Activated CD4-positive, alpha-beta T cell treated with anti-CD3 and anti-CD28 coated beads, Interleukin-2, Interleukin-4, amounts not matched to agents 100 ng/mL and 50 ng/mL, durations not matched to agents 16 hours and 8 hours (primary cell): ENCODE measurements around the gene TAAR6.
"Not testable (repeated sequence)": the region's sequence is repeated elsewhere in the genome, so short reads cannot be mapped to it uniquely, and the experiment has no call there.

Source experiments
- DNase-seq: peaks from one replicate; pipeline ENCODE4 v3.0.0-alpha.2; 2020; ENCODE audit warnings: low spot score

TAAR6 gene

DNA sequence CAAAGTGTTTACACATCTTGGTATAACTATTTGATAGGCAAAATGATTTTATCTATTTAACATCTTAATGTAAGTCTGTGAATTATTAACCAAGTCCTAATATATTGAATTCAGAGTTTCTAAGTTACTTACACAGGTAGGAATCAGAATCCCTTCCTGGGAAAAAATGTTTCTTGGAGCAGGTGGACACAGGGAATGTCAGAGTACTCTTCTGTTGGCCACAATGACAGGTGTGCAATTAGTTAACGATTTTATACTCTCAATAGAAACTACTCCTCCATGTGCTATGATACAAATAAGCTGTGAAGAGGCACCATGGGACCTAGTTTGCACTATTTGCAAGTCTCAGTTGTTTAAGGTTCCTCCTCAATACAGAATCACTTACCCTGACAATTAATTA is 20.2 kb downstream of the TAAR6 start:
- no peak for DNase-seq

DNA sequence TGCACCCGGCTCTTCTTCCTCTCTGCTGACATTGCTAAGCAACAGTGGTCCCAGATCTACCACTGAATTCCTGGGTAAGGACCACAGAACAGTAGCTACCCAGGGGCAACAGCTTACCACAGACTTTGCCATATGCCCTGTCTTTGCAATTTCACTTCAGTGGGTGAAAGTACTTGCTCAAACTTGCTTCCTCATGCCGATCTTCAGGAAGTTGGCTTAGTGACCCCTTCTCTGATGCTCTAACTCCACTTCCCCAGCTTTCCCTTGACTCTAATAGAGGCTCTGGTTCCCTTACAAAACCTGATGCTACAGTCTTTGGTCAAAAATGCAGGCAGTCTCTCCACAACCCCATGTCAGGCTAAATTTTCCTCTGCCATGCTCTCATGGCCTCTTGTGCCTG is 22.7 kb downstream of the TAAR6 start:
- no peak for DNase-seq

DNA sequence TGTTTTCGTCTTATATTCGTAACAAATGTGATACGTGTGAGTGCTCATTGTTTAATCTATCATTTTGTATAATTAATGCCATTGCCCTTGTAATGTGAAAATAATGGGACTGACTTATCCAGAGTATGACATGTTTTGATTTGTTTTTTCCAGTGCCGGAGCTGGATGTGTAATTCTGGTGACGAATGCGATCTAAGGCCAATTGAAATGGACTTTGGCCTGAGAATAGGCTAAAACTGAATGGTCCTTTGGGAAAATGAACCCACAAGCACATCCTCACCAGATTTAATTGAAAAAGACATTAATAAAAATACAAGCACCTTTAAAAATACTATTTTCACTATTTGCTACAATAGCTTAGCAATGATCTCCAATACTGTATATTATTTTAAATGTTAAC is 26.1 kb downstream of the TAAR6 start:
- DNase-seq = no peak

DNA sequence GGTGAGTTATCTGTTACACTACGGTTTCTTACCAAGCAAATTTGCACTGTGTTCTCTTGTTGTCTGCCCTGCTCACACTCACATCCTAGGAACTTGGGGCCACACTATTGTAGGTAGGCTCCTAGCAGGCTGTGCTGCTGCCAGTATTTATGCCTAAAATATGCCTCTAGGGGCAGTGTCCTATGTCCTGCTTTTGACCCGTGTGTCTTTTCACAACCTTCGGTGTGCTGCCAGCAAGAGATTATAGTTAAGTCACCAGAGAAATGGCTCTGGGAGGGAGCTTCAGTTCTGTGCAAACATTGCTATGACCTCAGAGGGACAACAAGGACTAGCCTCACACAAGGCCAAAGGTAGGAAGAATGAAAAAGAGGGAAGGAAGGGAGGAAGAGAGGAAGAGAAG is 28.4 kb downstream of the TAAR6 start:
- peak; percentile 2 for DNase-seq

DNA sequence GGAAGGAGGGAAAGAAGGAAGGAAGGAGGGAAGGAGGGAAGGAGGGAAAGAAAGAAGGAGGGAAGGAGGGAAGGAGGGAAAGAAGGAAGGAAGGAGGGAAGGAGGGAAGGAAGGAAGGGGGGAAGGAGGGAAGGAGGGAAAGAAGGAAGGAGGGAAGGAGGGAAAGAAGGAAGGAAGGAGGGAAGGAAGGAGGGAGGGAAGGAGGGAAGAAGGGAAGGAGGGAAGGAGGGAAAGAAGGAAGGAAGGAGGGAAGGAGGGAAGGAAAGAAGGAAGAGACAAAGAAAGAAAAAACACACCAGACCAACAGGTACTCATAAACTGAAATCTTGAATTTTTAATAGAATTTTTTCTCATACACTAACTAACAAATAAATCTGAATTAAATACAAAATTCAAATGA is 30.8 kb downstream of the TAAR6 start:
- DNase-seq = not testable (repeated sequence)

DNA sequence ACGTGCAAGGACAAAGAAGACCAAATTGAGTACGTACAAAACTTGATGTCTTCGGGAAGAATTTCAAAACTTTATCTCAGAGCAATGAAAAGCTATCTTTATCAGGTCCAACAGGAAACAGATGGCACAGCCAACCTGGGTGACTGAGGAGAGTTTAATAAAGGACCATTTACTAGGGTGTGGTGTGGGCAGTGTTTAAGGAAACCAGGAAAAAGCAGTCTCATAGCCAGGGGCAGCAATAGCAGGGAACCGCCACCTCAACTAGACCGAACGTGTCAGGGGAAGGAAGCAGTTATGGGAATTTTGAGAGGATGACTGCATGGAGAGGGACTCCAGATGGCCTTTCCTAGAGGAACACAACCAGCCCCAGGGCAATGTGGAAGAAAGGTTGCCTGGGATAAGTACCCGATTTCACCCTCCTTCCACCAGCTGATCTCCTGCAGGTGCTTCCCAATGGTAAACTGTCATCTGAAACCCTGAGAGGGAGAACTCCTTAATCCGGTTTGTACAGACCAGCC is 34.6 kb downstream of the TAAR6 start:
- no peak for DNase-seq

DNA sequence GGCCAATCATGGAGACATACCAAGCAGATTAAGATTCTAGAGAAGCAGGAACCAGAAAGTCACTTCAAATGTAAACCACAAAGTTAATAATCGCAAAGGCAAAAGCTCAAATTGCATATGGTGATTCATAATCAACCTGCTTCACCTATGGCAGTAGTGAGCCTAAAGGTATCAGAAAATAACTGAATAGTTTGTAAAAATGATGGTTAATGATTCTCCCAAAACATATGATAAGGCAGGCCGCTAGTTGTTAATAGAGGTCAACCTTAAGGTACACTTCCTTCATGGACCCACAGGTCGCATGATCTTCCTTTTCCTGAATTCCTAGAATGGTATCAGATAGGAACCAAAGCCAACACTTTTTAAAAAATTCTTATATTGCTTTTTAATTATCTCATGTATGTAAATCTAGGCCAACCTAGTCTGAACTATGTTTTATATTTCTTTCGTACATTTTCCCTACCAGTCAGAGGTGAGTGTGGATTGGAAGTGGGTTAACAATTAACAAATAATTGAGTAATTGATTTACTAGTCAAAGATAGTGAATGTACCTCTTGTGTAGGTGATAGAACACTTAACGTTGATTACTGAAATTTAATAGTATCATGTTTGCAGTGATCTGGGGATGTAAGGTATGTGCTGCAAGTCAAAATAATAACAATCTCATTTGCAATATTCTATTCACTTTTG is 37.6 kb downstream of the TAAR6 start:
- no peak for DNase-seq

DNA sequence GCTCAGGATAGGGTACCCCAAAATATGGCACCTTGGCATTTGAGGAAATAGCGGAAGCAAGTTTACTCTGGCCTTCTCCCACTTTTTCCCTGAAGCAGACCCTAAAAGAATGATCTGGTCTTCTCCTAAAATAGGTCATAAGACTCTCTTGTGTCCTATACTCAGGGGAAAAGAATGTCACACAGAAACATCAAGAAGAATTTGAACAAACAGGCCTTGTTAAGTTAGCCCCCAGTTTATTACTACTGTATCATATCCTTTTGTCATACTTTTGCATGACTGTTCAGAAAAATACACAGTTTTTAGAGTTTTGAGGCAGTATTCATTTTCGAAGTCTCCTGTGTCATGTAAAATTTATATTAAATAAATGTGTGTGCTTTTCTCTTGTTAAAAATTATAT is 41.5 kb downstream of the TAAR6 start:
- no peak for DNase-seq

DNA sequence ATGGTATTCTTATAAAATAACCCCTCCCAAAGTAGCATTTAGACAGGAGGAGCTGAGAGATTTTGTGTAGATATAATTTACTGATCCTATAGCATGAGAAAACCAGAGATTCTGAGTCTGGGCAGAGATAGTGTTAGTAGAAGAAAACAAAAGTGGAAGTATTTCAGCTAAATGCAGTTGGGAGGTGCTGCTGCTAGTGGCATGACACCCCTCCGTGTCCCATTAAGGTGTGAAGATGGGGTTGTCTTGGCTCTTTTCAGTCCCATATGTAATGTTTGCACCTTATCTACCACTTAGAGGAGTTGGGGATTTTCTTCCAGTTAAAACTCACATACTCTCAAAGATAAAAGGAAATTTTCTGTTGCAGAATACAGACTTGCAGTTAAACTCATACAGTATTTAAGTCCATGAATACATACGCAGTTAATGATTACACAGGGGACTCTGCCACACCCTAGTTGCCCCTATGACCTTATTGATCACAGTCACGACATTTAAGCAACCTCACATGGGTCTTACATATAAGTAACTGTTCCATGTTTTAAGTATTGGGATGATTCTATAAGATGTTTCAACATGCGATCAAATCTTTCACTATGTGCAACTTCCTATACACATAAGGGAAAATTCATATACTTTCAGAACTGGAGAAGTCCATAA is 42.5 kb downstream of the TAAR6 start:
- no peak for DNase-seq

DNA sequence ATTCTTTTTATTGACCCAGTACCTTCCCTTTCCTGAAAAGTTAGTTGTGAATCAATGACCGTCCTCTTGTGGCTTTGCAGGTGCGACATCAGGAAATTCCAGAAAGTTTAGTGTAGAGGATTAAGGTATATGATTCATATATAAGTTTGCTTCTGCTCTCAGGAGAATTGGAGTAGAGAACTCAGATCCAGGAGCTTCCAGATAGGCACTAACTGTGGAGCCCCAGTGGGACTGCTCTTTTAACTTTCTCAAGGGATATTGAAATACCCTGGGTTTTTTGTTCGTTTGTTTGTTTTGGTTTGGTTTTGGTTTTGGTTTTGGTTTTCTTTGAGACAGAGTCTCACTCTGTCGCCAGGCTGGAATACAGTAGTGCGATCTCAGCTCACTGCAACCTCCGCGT is 44.4 kb downstream of the TAAR6 start:
- no peak for DNase-seq

DNA sequence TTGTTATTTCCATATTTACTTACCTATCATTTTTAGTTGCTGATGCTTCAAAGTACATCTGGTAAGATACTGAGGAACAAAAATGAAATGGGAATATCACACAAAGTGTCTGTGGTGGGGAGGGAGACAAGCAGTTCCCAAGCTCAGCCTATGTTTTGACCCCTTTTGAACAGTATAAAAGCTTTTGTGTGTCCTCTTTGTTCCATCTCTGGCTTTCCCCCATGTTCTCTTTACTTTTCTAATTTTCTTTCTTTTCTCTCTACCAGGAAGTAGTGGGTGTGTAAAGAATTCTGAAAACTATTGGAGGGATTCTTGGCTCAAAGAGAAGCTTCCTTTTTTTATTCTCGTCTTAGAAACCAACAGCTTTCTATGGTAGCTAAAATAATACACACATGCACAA is 46.6 kb downstream of the TAAR6 start:
- DNase-seq = no peak
